ENCODE data around the gene BBX.

DNA sequence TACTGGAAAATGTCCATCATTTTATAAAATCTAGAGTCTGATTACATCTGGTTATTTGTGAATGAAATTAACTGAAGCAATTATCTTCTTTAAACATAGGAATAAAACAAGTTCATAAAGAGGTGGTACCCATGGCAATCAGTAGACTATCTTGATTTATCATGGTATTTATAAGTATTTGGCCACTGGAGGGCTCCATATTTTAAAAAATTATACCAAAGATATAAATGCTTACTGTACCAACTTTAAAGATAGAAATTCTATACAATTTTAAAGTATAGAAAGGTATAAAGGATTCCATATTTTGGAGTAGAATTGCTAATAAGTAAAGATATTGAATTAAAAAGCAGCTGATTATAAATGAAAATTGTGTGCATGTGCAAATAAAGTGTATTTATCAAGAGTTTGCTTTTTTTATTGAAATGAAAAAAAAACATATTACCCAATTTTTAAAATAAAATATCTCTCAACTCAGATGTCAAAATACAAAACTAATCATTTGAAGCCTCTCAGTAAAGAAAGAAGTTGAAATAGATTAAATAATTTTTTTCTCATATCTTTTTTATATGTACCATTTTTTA lies 105.3 kb downstream of the BBX start:
- TF ChIP-seq TCF7L2 (IDR thresholded peaks at IDR 0.05; ENCODE audit: low read depth, low read length) (no peak), POLR2AphosphoS5 (IDR thresholded peaks at IDR 0.05; ENCODE audit: low read depth, low read length) (no peak)
- TF ChIP-seq, protein P1, sequence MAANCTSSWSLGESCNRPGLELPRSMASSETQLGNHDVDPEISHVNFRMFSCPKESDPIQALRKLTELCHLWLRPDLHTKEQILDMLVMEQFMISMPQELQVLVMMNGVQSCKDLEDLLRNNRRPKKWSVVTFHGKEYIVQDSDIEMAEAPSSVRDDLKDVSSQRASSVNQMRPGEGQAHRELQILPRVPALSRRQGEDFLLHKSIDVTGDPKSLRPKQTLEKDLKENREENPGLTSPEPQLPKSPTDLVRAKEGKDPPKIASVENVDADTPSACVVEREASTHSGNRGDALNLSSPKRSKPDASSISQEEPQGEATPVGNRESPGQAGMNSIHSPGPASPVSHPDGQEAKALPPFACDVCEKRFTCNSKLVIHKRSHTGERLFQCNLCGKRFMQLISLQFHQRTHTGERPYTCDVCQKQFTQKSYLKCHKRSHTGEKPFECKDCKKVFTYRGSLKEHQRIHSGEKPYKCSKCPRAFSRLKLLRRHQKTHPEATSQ (CRISPR knock-in tag; IDR thresholded peaks at IDR 0.05; ENCODE audit: borderline replicate concordance): no peak
- TF ChIP-seq, protein P2, sequence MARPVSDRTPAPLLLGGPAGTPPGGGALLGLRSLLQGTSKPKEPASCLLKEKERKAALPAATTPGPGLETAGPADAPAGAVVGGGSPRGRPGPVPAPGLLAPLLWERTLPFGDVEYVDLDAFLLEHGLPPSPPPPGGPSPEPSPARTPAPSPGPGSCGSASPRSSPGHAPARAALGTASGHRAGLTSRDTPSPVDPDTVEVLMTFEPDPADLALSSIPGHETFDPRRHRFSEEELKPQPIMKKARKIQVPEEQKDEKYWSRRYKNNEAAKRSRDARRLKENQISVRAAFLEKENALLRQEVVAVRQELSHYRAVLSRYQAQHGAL (CRISPR knock-in tag; IDR thresholded peaks at IDR 0.05; ENCODE audit: not compliant biosample characterization): no peak
